Measurements from ENCODE around the gene PTGES.
A peak's percentile ranks its signal among the peaks of the same experiment; 100 is the strongest.
"Not testable (repeated sequence)": the region's sequence is repeated elsewhere in the genome, so short reads cannot be mapped to it uniquely, and the experiment has no call there.

Gene PTGES

GRCh38 chr9:129751841-129752801 is 721 bp downstream of the PTGES start:
- H3K27me3 ChIP-seq (replicated peaks): no peaks in the 10 kb centered on the region
- in situ Hi-C loops (cut with HindIII; ENCODE audit: low pct_ligation_motif_present, low sequenced_read_pairs): no loop called here
- peak overlapping the region; percentile 57 for H3K4me3 ChIP-seq (ENCODE audit: low read depth, low read length)
- TF ChIP-seq CTCF (IDR thresholded peaks at IDR 0.05; ENCODE audit: low read depth, low read length, missing control alignments): no peak
- peaks cover 15% of the 10 kb centered on the region for H3K36me3 ChIP-seq (replicated peaks)
- H3K27ac ChIP-seq: peak overlapping the region; percentile 47
- no peak for DNase-seq

- DNase-seq: peak; percentile 33
- no peak overlapping the region for H3K4me3 ChIP-seq (ENCODE audit: low read depth, low read length)
- peaks cover 17% of the 10 kb centered on the region for H3K36me3 ChIP-seq (replicated peaks)
- no peaks in the 10 kb centered on the region for H3K27me3 ChIP-seq (replicated peaks)
- TF ChIP-seq CTCF (IDR thresholded peaks at IDR 0.05; ENCODE audit: low read depth, low read length, missing control alignments): no peak
- H3K27ac ChIP-seq: peak overlapping the region; percentile 1
- in situ Hi-C loops (cut with HindIII; ENCODE audit: low pct_ligation_motif_present, low sequenced_read_pairs): no loop called here
These were observed 2.7 kb downstream of the PTGES start for GRCh38 chr9:129750013-129750638.

GRCh38 chr9:129749575-129749974 is 3.3 kb downstream of the PTGES start:
- no peak overlapping the region for H3K4me3 ChIP-seq (ENCODE audit: low read depth, low read length)
- in situ Hi-C loops (cut with HindIII; ENCODE audit: low pct_ligation_motif_present, low sequenced_read_pairs): no loop called here
- no peak for TF ChIP-seq CTCF (IDR thresholded peaks at IDR 0.05; ENCODE audit: low read depth, low read length, missing control alignments)
- H3K27me3 ChIP-seq (replicated peaks): no peaks in the 10 kb centered on the region
- DNase-seq: no peak
- peaks cover 23% of the 10 kb centered on the region for H3K36me3 ChIP-seq (replicated peaks)
- peak overlapping the region; percentile 1 for H3K27ac ChIP-seq

GRCh38 chr9:129749052-129749451 is 3.8 kb downstream of the PTGES start:
- in situ Hi-C loops (cut with HindIII; ENCODE audit: low pct_ligation_motif_present, low sequenced_read_pairs); DNase-seq; H3K27me3 ChIP-seq (replicated peaks); H3K4me3 ChIP-seq (ENCODE audit: low read depth, low read length); H3K27ac ChIP-seq: not testable (repeated sequence)
- peaks cover 26% of the 10 kb centered on the region for H3K36me3 ChIP-seq (replicated peaks)

- no peak for TF ChIP-seq CTCF (IDR thresholded peaks at IDR 0.05; ENCODE audit: low read depth, low read length, missing control alignments)
- DNase-seq: no peak
- H3K36me3 ChIP-seq (replicated peaks): peaks cover 34% of the 10 kb centered on the region
- no peaks in the 10 kb centered on the region for H3K27me3 ChIP-seq (replicated peaks)
- no peak overlapping the region for H3K4me3 ChIP-seq (ENCODE audit: low read depth, low read length)
- no peak overlapping the region for H3K27ac ChIP-seq
- in situ Hi-C loops (cut with HindIII; ENCODE audit: low pct_ligation_motif_present, low sequenced_read_pairs): no loop called here
These were observed 4.6 kb downstream of the PTGES start for GRCh38 chr9:129748249-129748648.

- in situ Hi-C loops (cut with HindIII; ENCODE audit: low pct_ligation_motif_present, low sequenced_read_pairs): no loop called here
- Histone ChIP-seq H3K27me3 (replicated peaks) (no peaks in the 10 kb centered on the region), H3K4me3 (ENCODE audit: low read depth, low read length) (no peak overlapping the region), H3K27ac (peak overlapping the region; percentile 62), H3K36me3 (replicated peaks) (peaks cover 47% of the 10 kb centered on the region)
- DNase-seq: peak; percentile 30
- TF ChIP-seq CTCF (IDR thresholded peaks at IDR 0.05; ENCODE audit: low read depth, low read length, missing control alignments): no peak
These were observed 6.6 kb downstream of the PTGES start for GRCh38 chr9:129746092-129746777.
